AG10803 (cell line): ENCODE results near the gene MAGEA8.

Experiments used
- DNase-seq: peaks from one replicate; pipeline ENCODE4 v3.0.0; 2010; ENCODE audit warnings: low read depth
- H3K4me3 ChIP-seq: 2 replicates; pipeline ENCODE4 v1.5.1; 2011; ENCODE audit warnings: mild to moderate bottlenecking, low read length, control low read depth
- CTCF ChIP-seq: conservative IDR thresholded peaks from 2 replicates; pipeline ENCODE4 v1.5.1; 2011; ENCODE audit warnings: mild to moderate bottlenecking, low read length, control low read depth, inconsistent platforms

MAGEA8 gene

GRCh38 chrX:149848855-149849254 is 32.1 kb upstream of the MAGEA8 start:
- no peak overlapping the region for H3K4me3 ChIP-seq
- DNase-seq = no peak
- no peak for TF ChIP-seq CTCF

- TF ChIP-seq CTCF = no peak
- no peak overlapping the region for H3K4me3 ChIP-seq
- no peak for DNase-seq
Measured at GRCh38 chrX:149849787-149850186, 31.2 kb upstream of the MAGEA8 start.

- TF ChIP-seq CTCF = no peak
- no peak for DNase-seq
- H3K4me3 ChIP-seq = no peak overlapping the region
Measured at GRCh38 chrX:149851864-149852263, 29.1 kb upstream of the MAGEA8 start.

- no peak for TF ChIP-seq CTCF
- DNase-seq = no peak
- H3K4me3 ChIP-seq = no peak overlapping the region
Measured at GRCh38 chrX:149853925-149854324, 27.1 kb upstream of the MAGEA8 start.

GRCh38 chrX:149858592-149858991 is 22.4 kb upstream of the MAGEA8 start:
- DNase-seq = no peak
- TF ChIP-seq CTCF = no peak
- no peak overlapping the region for H3K4me3 ChIP-seq

- no peak for TF ChIP-seq CTCF
Measured at GRCh38 chrX:149860445-149860844, 20.5 kb upstream of the MAGEA8 start.

GRCh38 chrX:149865390-149865789 is 15.6 kb upstream of the MAGEA8 start:
- no peak for DNase-seq
- no peak overlapping the region for H3K4me3 ChIP-seq
- TF ChIP-seq CTCF = no peak

More at GRCh38 chrX:149860445-149860844, 20.5 kb upstream of the MAGEA8 start:
- no peak overlapping the region for H3K4me3 ChIP-seq
- no peak for DNase-seq
